Measurements from ENCODE around the gene SLC24A3. TPM values are rescaled to one million over a fixed set of nuclear protein-coding genes. Genes with fewer than 3 reads are reported as not detected.

The SLC24A3 gene
- total RNA-seq, 2 experiments from 2014 or later: not detected

DNA sequence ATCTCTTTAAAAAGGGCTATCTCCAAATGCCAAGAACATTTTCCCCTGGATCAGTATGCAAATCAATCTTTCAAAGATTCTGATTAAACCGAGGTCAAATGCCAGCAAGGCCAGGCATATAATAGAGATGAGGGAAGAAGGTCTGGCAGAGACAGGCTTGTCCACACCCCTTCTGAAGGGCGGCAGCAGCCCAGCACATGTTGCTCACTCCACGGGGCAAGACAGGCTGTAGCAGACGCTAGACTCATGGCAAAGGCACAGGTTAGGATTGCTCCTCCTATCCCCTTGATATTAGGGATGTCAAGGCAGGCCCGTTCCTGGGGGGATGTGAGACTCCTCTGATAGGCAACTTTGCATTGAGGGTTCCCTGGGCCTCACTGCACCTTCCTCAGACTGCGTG, 440.9 kb downstream of the SLC24A3 start:
- no TSS peak for BruUV-seq (replicated peaks)
- CTCF ChIA-PET (ENCODE audit: unreplicated experiment): no interaction called here
- intact Hi-C loops (cut with micrococcal nuclease; ENCODE audit: unreplicated experiment): no loop called here

DNA sequence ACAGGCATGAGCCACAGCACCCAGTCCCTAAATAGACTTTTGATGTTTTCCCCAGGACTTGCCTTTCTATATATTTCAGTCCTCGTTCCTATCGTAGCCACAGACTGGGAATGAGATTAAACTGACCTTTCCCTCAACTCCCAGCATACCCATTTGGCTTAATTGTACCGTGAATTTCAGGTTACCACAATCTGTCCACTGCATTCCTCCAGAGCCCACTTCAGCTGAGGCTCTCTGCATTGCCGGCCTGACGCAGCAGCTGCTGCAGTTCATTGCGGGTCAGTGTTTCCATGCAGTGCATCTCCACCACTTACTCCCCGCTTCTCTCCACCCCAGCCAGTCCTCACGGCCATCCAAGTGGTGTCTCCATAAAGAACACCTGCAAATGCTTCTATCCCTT, 442.5 kb downstream of the SLC24A3 start:
- BruUV-seq (replicated peaks): no TSS peak
- Histone ChIP-seq H3K9me2 (ENCODE audit: insufficient read depth, low read length) (no peaks in the 10 kb centered on the region), H3K36me3 (ENCODE audit: insufficient read depth, low read length) (no peaks in the 10 kb centered on the region), H3K79me2 (ENCODE audit: insufficient read depth, low read depth, low read length) (no peaks in the 10 kb centered on the region), H3K4me3 (ENCODE audit: low read depth, low read length, poor library complexity, severe bottlenecking) (no peak overlapping the region), H2AFZ (ENCODE audit: low read length) (no peak overlapping the region), H3K9me3 (ENCODE audit: low read length) (no peaks in the 10 kb centered on the region), H3K4me2 (ENCODE audit: low read length) (no peak overlapping the region), H4K20me1 (ENCODE audit: insufficient read depth, low read length) (no peaks in the 10 kb centered on the region), H3K27ac (ENCODE audit: low read depth, low read length, poor library complexity, severe bottlenecking) (no peak overlapping the region), H3K4me1 (ENCODE audit: insufficient read depth, low read length, poor library complexity, severe bottlenecking) (no peaks in the 10 kb centered on the region)
- ChIA-PET POLR2A (no interaction called here), CTCF (ENCODE audit: unreplicated experiment) (no interaction called here)
- DNase-seq (ENCODE audit: low spot score): no peak
- intact Hi-C loops (cut with micrococcal nuclease; ENCODE audit: unreplicated experiment): no loop called here
- TF ChIP-seq, protein P1, sequence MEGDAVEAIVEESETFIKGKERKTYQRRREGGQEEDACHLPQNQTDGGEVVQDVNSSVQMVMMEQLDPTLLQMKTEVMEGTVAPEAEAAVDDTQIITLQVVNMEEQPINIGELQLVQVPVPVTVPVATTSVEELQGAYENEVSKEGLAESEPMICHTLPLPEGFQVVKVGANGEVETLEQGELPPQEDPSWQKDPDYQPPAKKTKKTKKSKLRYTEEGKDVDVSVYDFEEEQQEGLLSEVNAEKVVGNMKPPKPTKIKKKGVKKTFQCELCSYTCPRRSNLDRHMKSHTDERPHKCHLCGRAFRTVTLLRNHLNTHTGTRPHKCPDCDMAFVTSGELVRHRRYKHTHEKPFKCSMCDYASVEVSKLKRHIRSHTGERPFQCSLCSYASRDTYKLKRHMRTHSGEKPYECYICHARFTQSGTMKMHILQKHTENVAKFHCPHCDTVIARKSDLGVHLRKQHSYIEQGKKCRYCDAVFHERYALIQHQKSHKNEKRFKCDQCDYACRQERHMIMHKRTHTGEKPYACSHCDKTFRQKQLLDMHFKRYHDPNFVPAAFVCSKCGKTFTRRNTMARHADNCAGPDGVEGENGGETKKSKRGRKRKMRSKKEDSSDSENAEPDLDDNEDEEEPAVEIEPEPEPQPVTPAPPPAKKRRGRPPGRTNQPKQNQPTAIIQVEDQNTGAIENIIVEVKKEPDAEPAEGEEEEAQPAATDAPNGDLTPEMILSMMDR (conservative IDR thresholded peaks at IDR 0.05; ENCODE audit: low read length): no peak
- no peak for TF ChIP-seq EZH2phosphoT487 (IDR thresholded peaks at IDR 0.05; ENCODE audit: borderline replicate concordance, low read depth, low read length)

More for the DNA sequence above, 440.9 kb downstream of the SLC24A3 start:
- no peak overlapping the region for H3K4me2 ChIP-seq (ENCODE audit: low read length)
- TF ChIP-seq EZH2phosphoT487 (IDR thresholded peaks at IDR 0.05; ENCODE audit: borderline replicate concordance, low read depth, low read length): no peak
- TF ChIP-seq, protein P1 (conservative IDR thresholded peaks at IDR 0.05; ENCODE audit: low read length): no peak
- DNase-seq (ENCODE audit: low spot score): no peak
- H3K36me3 ChIP-seq (ENCODE audit: insufficient read depth, low read length): no peaks in the 10 kb centered on the region
- no peaks in the 10 kb centered on the region for H3K9me3 ChIP-seq (ENCODE audit: low read length)
- H3K27ac ChIP-seq (ENCODE audit: low read depth, low read length, poor library complexity, severe bottlenecking): no peak overlapping the region
- POLR2A ChIA-PET: no interaction called here
- H2AFZ ChIP-seq (ENCODE audit: low read length): no peak overlapping the region
- no peaks in the 10 kb centered on the region for H3K79me2 ChIP-seq (ENCODE audit: insufficient read depth, low read depth, low read length)
- H3K4me1 ChIP-seq (ENCODE audit: insufficient read depth, low read length, poor library complexity, severe bottlenecking): no peaks in the 10 kb centered on the region
- no peaks in the 10 kb centered on the region for H3K9me2 ChIP-seq (ENCODE audit: insufficient read depth, low read length)
- H3K4me3 ChIP-seq (ENCODE audit: low read depth, low read length, poor library complexity, severe bottlenecking): no peak overlapping the region
- no peaks in the 10 kb centered on the region for H4K20me1 ChIP-seq (ENCODE audit: insufficient read depth, low read length)

DNA sequence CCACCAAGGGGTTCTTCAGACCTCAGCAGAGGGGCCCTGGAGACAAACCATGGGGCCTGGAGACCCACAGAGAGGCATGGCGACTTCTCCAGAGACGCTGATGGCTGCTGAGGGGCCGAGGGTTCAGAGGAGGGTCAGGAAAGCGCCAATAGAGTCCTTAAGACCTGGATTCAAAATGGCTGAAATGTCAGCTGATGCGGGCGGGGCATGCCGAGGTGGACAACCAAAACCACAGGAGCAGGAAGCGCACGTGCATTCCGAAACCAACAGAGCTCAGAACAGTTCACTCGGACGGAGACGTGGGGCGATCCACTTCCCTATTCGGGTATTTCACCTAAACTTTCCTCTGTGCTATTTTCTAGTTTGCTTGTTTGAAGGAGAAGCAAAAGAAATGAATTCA, 445.7 kb downstream of the SLC24A3 start:
- ChIA-PET POLR2A (no interaction called here), CTCF (ENCODE audit: unreplicated experiment) (no interaction called here)
- no peak for DNase-seq (ENCODE audit: low spot score)
- BruUV-seq (replicated peaks): no TSS peak
- Histone ChIP-seq H3K79me2 (ENCODE audit: insufficient read depth, low read depth, low read length) (no peaks in the 10 kb centered on the region), H3K4me1 (ENCODE audit: insufficient read depth, low read length, poor library complexity, severe bottlenecking) (no peaks in the 10 kb centered on the region), H3K27ac (ENCODE audit: low read depth, low read length, poor library complexity, severe bottlenecking) (no peak overlapping the region), H2AFZ (ENCODE audit: low read length) (no peak overlapping the region), H3K4me2 (ENCODE audit: low read length) (no peak overlapping the region), H3K4me3 (ENCODE audit: low read depth, low read length, poor library complexity, severe bottlenecking) (no peak overlapping the region), H3K9me2 (ENCODE audit: insufficient read depth, low read length) (no peaks in the 10 kb centered on the region), H3K9me3 (ENCODE audit: low read length) (no peaks in the 10 kb centered on the region), H4K20me1 (ENCODE audit: insufficient read depth, low read length) (no peaks in the 10 kb centered on the region), H3K36me3 (ENCODE audit: insufficient read depth, low read length) (no peaks in the 10 kb centered on the region)
- intact Hi-C loops (cut with micrococcal nuclease; ENCODE audit: unreplicated experiment): no loop called here
- TF ChIP-seq, protein P1 (conservative IDR thresholded peaks at IDR 0.05; ENCODE audit: low read length): no peak
- no peak for TF ChIP-seq EZH2phosphoT487 (IDR thresholded peaks at IDR 0.05; ENCODE audit: borderline replicate concordance, low read depth, low read length)

All from OCI-LY7 (cell line).